K562 treated with DMSO at 1 percent for 4 hours (cell line): ENCODE measurements around the gene AHCYL1. TPM values are rescaled to one million over a fixed set of nuclear protein-coding genes. Genes with fewer than 3 reads are reported as not detected.

Source experiments
- total RNA-seq: library from RNA; unstranded; fragments of 300-600 nt; gene quantifications from 2 replicates; pipeline ENCODE4 v1.2.3, GENCODE V29; 2022; ENCODE audit not compliant: insufficient read depth

Gene AHCYL1
- 84.9 and 96.0 TPM in 2 replicates for total RNA-seq

DNA sequence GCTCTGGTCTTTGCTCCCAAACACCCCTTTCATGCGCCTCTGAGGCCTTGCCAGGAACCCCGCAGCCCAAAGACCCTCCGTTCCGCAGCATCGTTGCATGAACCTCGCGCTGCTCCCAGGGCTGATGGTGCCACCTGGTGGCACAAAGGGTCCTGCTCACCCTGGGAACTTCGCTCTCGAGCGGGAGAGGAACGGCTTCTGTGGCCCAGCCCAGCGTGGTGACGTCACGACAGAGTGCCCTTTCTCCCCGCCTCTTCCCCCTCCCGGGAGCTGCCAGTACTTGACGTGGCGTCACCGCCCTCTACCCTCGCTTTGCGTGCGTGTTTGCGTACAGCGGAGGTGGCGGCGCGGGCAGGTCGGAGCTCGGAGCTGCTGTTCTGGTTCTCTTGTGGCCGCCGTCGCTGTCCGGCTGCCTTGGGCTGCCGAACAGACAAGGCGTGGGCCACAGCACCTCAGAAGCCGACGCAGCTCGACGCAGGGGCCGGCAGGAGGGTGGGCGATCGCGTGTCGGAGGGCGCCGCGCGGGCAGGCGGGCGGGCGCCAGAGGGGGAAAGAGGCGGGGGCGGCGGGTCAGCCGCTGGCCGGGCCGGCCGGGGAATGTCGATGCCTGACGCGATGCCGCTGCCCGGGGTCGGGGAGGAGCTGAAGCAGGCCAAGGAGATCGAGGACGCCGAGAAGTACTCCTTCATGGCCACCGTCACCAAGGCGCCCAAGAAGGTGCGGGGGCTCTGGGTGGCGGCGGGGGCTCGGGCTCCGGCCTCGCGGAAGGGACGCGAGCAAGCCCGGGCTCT lies at the start of gene AHCYL1:
AHCYL1 (plus strand) TSS at position 310 of the 791 bp plus-strand sequence; CDS start at position 598, 288 bp downstream.

DNA sequence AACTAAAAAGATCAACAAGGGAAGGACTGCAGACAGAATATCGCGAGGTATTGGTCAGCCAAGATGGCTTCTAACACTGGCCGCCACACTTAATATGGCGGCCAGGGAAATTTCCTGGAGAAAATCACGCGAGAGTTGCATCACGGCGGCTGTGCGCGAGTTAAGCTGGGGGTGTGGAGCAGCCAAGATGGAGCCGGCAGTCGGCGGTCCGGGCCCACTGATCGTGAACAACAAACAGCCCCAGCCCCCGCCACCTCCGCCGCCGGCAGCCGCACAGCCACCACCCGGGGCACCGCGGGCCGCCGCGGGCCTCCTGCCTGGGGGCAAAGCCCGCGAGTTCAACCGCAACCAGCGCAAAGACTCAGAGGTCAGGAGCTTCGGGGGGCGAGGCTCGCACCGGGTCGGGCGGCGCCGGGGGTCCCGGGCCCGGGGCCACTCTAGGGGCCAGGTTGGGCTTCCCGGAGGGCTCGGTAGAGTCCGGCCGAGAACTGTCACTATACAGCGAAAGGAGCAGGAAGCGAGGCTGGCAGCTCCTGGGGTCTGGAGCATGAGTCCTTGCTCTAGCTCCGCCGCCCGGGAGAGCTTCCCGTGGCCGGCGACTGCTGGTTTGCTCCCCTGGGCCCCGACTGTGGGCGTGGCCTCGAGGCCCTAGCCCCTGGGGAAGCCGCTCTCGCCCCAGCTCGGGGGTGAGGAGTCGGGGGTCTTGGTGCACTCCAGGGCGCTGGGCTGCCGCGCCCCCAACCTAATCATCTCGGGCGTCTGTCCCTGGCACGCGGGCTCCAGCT lies 50.1 kb downstream of the AHCYL1 start, which contains the start of gene STRIP1:
STRIP1 (plus strand) TSS at position 174 of the 785 bp plus-strand sequence; CDS start at position 188, 14 bp downstream.

DNA sequence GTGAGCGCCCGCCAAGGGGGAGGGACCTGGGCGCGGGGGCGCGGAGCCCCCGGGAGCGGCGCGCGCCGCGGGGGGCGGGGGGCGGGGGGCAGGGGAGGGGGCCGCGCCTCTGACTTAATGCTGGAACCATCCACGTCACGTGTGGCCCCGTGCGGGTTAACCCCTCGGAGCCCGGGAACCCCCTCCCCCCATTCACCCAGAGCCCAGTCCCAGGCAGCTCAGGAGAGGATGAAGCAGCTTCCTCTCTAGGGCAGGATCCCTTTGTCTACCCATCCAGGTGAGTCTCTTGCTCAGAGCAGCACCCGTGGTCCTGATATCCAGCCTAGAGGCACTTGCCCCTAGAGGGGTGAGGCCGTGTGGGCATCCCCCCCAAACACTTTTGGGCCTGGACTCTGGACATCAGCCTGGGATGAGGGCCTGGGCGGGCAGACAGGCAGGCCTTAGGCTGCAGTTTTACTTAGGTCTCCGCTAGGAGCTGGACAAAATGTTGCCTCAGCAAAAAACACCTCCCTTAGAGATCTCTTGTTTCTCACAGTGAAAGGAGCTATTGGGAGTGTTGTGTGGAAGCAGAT lies 86.2 kb downstream of the AHCYL1 start, which contains the start of gene ALX3:
ALX3 (minus strand) TSS at position 2 of the 572 bp plus-strand sequence. CDS start 60 bp downstream, outside the sequence.

Other genes with a start within 250 kb of the AHCYL1 start
- gene GSTM3, start 243.7 kb upstream of the AHCYL1 start, total RNA-seq, result 8.7 and 11.4 TPM in 2 replicates
- gene EPS8L3, start 220.8 kb upstream of the AHCYL1 start, total RNA-seq, result not detected in 2 replicates
- gene CSF1, start 73.9 kb upstream of the AHCYL1 start, total RNA-seq, result 6.3 and 9.1 TPM in 2 replicates
- 15.1 and 18.8 TPM in 2 replicates for gene STRIP1, start 49.9 kb downstream of the AHCYL1 start, total RNA-seq
- not detected in 2 replicates for gene ALX3, start 85.9 kb downstream of the AHCYL1 start, total RNA-seq
- gene UBL4B, start 127.7 kb downstream of the AHCYL1 start, total RNA-seq, result not detected in 2 replicates
- gene SLC6A17, start 165.7 kb downstream of the AHCYL1 start, total RNA-seq, result not detected in 2 replicates
- 0.55 and 1.3 TPM in 2 replicates for gene KCNC4, start 225.5 kb downstream of the AHCYL1 start, total RNA-seq